HUDEP-2 (cell line): ENCODE data around the gene ATRNL1.

ENCODE experiments used
- DNase-seq, 76 experiments: peaks; one replicate each; lab custom pipeline; 2025; ENCODE audit not compliant: unreplicated experiment in 76 of 76; lab: John Stamatoyannopoulos, UW

Gene ATRNL1

DNA sequence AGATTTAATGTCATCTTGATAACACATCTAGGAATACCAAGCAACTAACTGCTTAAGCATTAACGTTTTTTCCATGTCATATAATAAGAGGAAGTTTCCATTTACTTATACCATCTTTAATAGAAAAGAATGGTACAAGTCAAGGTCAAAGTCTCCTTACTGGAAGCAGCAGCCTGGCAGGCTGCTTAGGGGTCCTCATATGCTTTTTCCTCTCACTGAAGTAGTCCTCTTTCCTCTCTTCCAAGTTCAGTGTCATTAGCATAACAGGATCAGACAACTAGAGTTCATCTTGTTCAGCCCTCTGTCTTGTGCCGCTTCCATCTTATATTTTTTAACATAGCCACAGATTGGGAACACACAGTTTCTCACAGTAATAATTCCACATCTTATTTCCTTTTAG, 774.1 kb downstream of the ATRNL1 start:
- DNase-seq = no peak

DNA sequence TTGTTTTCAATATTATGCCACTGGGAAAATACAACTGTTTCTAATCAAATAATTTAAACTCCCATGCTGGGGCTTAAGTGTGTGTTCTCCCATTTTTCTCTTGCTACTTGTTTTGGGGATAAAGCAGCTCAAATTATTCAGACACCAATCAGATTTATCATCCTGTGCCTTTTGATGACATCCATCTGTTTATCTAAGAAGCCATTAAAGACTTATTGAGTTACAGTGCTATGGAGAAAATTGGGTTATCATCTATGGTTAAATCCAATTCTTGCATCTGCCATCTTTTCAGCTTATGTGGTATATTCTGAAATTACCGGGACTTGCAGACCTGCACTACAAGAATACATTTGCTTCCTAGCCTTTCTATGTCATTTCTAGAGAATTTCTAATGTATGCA, 778.7 kb downstream of the ATRNL1 start:
- no peak for DNase-seq

DNA sequence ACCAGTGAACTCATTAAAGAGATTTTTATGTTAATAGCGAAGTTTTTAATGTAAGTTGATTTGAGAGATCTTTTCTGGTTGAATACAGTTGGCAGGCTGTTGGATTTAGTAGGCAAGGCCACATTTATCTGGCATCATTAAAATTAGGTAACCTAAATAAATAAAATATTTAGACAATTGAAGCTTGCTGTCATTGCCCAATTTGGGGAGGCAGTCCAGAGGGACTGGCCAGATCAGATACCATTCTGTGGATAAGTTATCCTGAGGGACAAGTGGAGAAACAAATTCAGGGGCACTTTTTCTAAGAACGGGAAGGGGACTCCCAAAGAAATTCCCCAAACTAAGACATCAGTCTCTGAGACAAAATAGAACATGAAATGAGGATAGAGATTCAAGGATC, 782.0 kb downstream of the ATRNL1 start:
- no peak for DNase-seq

DNA sequence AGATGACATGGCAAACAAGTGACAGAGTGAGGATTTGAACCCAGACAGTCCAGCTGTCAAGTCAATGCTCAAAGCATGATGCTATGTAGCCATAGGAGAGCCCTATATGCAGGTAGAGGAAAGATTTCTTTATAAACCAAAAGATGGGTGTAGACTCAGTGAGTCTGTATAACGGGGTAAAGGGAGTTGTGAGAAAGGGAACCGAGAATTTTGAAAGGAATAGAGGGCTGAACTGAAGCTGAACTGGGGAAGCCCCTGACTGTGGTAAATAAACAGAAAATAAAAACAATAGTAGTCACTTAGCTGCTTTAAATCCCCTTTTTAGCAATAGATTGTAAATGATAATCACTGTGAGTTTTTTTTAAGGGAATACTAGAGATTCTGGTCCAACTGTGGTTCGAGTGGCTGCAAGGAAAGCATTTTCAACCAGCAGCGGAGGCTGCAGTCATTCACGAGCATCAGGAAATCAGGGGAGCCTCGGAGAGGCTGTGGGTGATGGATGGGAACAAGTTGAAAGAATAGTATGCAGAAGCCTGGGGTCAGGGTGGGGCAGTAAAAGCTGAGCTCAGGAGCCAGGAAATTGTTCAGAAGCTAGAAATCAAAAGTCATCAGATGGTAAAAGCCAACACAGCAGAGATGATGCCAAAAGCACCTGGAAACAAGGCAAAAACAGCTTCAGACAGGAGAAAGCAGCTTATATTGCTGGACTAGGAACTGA, 786.4 kb downstream of the ATRNL1 start:
- DNase-seq = no peak

DNA sequence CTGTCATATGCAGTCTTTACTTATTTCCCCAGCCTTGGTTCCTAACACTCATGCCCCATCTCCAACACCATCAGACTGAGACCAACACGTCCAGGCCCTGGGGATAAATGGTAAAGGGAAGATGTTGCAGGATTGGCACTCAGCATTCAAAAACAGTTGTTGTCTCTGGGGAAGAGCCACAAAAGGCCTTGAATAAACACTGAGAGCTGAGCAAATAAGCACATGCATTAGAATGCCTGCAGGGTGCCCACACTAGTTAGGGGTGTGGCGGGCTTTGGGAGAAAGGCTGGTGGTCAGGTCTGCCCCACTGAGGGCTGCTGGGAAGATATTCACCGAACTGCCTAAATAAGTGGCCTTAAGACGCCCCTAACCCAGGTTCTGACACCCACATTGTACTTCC, 788.9 kb downstream of the ATRNL1 start:
- no peak for DNase-seq

DNA sequence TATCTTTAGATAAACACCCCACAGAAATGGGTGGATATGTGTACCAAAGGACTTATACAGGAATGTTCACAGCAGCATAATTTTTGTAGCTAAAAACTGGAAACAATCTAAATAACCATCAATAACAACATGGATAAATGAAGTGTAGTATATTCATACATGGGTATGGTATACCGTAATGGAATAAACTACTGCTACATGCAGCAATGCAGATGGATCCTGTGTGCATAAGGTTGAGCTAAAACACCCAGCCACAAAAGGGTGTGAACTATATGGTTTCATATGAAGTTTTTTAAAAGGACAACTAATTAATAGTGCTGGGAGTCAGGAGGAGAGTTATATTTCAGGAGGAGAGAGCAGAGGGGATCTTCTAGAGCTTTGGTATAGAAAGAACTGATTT, 790.2 kb downstream of the ATRNL1 start:
- DNase-seq = no peak

DNA sequence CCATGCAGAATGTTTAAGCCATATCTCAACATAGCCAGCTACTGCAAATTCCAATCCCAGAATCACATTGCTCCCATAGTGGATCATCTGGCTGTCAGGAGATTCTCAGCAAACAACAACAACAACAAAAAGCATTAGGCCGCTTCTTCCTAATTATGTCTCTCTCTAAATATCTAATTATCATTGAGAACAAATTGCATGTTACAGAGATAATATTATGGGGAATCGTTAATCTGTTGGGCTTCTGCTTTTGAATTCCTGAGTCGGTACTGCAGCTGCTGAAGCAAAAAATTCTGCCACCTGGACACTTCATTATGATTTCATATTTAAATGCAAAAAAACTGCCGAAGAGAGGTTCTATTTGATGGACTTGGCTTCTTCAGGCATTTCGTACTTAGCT, 791.2 kb downstream of the ATRNL1 start:
- DNase-seq = no peak

DNA sequence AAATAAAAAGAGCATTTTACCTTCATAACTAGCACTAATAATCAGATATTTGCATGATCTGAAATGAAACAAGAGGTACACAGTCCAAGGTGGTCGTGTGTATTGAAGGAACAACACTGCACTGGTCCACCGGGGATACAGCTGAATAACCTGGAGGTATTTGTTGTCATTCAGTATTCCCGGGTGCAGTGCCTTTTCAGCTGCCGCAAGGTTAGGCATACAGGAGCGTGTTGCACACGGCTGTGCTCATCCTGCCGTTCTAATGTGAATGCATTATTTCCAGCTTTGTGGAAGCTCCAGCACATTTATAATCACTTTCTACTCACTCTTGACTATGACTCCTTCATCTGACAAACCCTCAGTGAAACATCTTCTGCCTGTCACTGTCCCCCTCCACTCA, 802.0 kb downstream of the ATRNL1 start:
- no peak for DNase-seq

DNA sequence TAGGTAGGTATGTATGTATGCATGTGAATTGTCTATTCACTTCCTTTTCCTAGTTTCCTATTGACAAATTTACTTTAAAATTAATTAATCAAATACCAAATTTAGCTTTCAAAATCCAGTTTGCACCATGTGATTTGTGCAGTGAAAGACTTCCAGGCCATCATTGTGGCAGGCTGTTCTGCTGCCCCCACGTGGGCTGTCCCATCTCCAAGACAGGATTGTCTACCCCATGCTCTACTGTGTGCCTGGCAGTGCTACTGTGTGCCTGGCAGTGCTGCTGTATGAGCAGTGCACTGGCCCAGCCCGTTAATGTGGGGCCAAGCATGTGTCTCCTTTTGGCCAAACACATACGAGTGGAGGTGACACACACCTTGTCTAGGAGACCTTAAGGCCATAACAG, 805.1 kb downstream of the ATRNL1 start:
- no peak for DNase-seq

DNA sequence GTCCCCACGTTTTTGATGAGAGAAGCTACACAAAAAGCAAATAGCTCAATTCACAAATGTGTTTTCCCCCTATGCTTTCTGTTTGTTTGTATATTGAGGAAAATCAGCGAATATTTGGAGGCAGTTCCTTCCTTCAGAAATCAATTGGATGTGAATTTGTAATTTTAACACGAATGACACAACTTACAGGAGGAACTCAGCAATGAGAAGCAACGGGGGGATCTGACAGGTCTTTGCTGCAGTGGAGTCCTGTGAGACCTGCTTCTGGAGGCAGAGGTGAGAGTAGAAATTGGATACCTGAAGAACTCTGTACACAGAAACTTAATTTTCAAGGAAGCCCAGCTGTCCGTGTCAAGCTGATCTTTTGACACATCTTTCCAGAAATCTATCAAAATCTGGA, 809.4 kb downstream of the ATRNL1 start:
- no peak for DNase-seq

DNA sequence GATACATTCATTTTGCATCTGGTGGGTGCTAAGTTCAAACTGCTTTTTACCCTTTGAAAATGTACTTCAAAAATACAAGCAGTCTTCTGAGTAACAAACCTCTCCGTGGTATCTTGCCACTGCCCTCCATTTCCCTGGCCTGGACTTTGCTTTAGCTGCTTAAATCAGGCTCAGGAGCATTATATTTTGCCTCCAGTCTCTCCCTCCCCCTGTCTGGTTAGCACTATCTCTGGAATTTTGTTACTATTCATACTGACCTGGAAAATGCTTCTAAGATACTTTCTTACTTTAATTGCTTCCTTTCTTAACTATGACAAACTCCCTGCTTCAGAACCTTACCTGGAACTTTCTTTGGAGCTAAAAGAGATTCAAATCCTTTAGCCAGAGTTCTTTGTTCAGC, 810.0 kb downstream of the ATRNL1 start:
- no peak for DNase-seq

DNA sequence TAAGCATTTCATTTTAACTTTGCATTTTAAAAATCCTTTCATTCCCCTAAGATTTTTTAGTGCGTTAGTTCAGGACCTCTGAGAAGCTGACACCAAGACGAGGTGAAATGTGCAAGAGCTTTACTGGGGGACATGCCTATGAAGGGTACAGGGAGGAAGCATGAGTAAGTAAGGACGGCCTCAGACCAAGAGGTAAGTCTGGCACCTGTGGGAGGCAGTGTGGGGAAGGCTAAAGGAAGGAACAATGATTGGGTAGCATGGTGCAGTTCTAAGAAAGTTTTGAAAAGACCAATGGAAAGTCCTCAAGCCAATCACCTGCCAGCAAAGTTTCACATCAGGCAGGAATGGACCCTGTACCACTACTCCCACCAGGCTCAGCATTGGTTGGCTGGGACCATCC, 810.7 kb downstream of the ATRNL1 start:
- no peak for DNase-seq

DNA sequence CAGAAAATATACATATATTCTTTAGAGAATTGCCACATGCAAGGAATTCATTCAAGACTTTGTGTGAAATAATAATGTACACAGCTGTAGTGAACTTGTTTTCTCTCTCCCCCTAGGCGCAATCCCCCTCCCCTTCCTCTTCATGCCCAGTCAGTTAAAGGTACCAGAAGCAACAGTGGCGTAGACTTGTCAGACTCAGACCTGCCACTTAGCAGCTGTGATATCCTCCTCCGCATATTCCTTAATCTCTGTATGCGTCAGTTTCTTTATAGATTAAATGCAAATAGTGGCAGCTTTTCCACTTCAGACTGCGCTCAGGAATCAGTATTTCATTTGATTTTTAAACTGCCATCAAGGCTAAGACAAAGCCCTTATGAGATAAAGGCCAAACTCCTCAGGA, 815.9 kb downstream of the ATRNL1 start:
- DNase-seq = no peak

DNA sequence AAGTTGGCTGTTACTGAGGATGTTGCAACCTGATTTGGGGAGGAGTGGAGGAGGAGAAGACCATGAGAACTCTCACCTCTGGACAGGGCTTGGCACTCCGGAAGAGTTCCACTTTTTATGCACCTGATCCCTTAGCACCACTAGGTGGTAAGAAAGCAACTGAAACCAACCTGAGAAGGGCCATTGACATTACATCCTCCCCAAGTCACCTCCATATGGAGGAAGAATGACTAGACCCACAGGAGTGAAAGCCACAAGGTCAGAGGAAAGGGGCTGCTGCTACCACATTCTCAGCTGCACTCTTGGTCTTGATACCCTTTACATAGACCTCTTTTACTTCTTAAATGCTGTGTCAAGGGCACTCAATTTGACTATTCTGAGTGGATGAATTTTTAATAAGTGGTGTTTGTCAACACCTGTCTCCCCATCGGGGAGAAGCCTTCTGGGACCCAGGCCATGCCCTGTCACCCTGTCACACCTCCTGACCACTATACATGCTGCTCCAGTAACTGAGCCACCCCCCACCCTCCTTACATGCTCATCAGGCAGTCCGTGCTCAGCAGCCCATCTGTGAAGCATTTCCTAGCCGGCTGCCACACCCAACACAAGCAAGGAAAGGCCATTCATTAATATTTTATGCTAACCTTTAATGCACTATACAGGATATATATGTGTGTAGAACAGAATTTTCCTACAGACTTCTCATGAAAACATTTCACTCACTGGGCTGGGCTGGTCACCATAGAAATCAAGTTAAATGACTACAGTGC, 817.0 kb downstream of the ATRNL1 start:
- DNase-seq = no peak

DNA sequence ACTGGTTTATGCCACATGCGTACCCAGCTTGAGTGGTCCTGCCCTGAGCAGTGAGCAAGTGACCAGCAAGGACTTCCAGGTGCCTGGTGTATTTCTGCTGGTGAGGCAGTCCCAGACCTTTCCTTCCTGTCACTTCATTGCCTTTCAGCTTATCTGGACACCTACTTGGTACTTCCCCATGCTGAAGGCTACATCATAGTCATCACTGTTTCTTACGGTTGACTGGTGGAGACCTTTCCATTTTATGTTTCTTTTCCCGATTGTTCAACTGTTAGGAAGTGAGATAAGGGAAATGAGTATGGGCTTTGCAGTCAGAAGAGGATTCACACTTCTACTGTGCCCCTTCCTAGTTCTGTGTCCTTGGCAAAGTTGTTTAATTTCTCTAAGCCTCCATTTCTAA, 821.3 kb downstream of the ATRNL1 start:
- DNase-seq = no peak

DNA sequence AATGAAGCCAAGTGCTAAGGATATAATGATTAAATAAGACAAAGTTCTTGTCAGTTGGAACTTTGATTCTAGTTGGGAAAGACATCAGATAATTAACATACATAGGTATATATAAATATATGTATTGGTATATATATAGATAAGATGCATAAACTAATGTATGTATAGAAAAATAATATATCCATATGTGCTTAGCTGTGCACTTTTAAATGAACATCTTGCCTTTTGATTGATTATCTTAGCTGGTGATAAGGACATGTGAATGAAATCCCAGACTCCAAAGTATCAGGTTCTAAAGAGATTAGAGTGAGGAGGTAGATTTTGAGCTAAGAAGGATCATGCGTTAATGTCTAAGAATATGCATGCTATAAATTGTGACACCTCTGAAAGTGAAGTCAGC, 822.3 kb downstream of the ATRNL1 start:
- no peak for DNase-seq

DNA sequence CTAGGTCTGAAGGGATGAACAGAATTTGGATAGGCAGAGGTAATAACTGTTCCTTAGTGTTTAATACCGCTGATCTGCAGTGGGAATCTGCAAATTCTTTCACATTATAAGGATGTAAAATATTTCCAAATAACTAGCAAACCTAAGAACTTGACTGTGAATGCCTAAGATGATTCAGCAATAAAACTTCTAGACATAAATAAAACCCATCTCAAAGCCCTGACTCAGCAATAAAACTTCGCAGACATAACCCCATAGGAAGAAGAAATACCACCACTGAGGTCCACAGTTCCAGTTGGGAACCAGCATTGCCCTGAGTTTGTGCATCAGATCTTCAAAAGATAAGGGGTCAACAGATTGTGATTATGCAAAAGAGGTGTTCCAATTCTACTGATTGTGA, 825.6 kb downstream of the ATRNL1 start:
- no peak for DNase-seq

DNA sequence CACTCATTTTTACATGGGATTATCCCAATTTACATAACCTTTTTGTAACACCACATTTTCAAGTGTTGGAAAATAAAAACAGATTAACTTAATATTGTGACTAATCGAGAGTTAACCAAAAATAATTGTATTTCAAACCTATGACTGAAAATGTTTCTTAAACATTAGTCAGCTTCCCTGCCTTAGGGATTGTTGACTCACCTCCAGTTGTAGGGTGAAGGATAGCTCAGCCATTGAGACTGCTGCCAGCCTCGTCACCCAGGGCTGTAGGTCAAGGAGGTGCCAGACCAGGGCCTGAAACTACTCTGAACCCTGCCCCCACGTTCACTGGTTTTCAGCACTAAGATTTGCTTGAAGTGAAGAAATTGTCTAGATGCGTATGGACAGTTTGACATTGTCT, 828.6 kb downstream of the ATRNL1 start:
- DNase-seq = no peak

DNA sequence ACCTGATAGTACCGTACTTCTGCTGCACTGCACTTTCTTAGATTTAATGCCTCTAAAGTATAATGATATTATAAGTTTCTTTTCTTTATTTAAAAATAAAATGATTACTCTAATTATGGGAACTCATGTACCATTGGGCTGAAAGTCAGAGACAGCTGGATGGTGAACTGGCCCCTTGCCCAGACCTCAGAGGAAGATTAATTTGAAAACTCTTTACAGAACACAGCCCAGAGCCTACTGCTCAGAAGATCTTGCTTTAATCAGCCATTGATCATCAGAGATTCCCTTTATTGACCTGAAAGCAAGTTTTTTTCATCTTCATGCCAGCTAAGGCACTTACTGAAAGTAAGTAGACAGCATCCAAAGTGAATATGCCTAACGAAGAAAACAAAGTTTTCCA, 838.1 kb downstream of the ATRNL1 start:
- no peak for DNase-seq

DNA sequence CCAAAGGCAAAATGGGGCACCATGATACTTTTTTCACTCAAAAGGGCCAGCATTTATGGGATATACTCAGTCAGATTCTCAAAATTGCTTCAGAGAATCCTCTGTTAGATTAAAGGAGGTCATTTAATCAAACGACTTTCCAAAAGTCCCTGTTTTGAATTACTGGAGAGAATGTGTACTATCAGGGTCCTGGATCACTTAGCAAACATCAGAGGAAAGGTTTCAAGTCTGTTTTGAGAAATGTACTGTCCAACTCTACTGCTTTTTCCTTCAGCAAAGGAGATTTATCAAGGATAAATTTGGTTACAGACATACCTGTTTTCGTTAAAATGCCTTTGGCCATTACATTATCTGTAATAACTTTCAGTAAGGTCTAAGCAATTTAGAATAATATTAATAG, 838.9 kb downstream of the ATRNL1 start:
- DNase-seq = no peak

DNA sequence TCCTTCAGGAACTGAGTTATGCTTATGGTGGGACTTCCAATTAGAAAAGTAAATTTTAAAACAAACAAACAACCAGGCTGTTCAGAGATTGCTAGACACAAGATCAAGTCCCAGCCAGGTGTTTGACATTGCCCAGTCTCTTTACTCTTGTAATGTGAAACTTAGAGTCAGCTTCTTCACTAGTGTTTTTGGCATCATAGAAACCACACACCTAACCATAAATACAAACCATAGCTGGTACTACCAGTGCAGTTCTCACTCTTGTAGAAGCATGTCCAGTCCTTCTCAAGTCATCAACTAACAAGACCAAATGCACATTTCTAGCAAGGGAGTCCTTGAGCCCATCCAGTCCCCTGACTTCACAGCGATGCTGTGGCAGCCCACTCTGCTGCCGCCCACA, 839.9 kb downstream of the ATRNL1 start:
- no peak for DNase-seq

DNA sequence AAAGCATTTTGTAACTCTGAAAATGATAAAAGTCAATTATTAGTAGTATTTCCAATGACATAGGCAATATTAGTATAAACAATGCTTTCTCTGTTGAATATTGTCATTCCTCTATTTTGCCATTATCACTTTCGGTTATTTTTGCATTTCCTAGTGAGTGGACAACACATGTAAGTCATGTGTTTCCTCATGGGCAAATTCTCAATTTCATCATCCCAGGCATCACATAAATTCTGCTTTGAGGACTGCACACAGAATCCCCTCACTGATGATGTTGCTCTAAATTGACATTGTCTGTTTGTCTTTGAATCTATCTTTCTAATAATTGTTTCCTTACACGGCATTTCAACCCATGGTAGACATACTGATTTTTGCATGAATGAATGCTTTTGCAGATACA, 842.6 kb downstream of the ATRNL1 start:
- DNase-seq = no peak
